Endothelial cell of umbilical vein (primary cell): ENCODE measurements around the gene ARMC7. TPM values are rescaled to one million over a fixed set of nuclear protein-coding genes. Genes with fewer than 3 reads are reported as not detected.

Source experiments
- BruUV-seq: library from RNA; stranded (reverse); fragments of 400-500 nt; replicated peaks from 2 replicates; lab custom pipeline; 2021; lab: Mats Ljungman, UMichigan
- CTCF ChIA-PET: fragments of 300-600, 350-600 bp; sonication (Branson Sonifier 250); formaldehyde crosslinking; loops from one replicate; lab custom pipeline; 2021; ENCODE audit warnings: antibody characterized with exemption, inconsistent platforms; lab: Charles Lee
- POLR2A ChIA-PET: fragments of 300-600, 350-600 bp; sonication (Branson Sonifier 250); formaldehyde crosslinking; loops from one replicate; lab custom pipeline; 2021; ENCODE audit warnings: antibody characterized with exemption, inconsistent platforms; lab: Charles Lee
- DNase-seq: peaks from one replicate; pipeline ENCODE4 v3.0.0-alpha.2; 2011; ENCODE audit warnings: low read depth, low spot score
- FAIRE-seq: peaks from 2 replicates; lab custom pipeline; 2011; peaks lifted over from hg19 to GRCh38; lab: Jason Lieb, UNC
- H2AFZ ChIP-seq: 2 replicates; pipeline ENCODE4 v1.6.0; 2012; ENCODE audit warnings: low read depth, low read length, control low read depth, inconsistent platforms
- H3K27ac ChIP-seq: 2 replicates; pipeline ENCODE4 v1.5.1; 2011; ENCODE audit warnings: low read depth, mild to moderate bottlenecking, control low read depth, low read length, moderate library complexity; ENCODE audit not compliant: insufficient read depth
- H3K27me3 ChIP-seq, 2 experiments: 2 replicates each; pipeline versions ENCODE4 v1.6.0 to v1.6.1; 2011; ENCODE audit warnings: low read length in 2 of 2, mixed read lengths in 1 of 2; ENCODE audit not compliant: control insufficient read depth in 2 of 2, insufficient read depth in 2 of 2
- H3K36me3 ChIP-seq, 2 experiments: 2 replicates in 1 of 2; 3 replicates in 1 of 2; pipeline ENCODE4 v1.5.1; 2011; ENCODE audit warnings: low read length in 2 of 2, mild to moderate bottlenecking in 1 of 2, moderate library complexity in 1 of 2; ENCODE audit not compliant: control insufficient read depth in 2 of 2, insufficient read depth in 2 of 2; ENCODE audit errors: extremely low read depth in 1 of 2
- H3K4me1 ChIP-seq: 3 replicates; pipeline ENCODE4 v1.5.1; 2011; ENCODE audit warnings: mild to moderate bottlenecking, low read length; ENCODE audit not compliant: control insufficient read depth, insufficient read depth; ENCODE audit errors: extremely low read depth
- H3K4me2 ChIP-seq: 2 replicates; pipeline ENCODE4 v1.6.1; 2011; ENCODE audit warnings: low read length, control low read depth, mixed read lengths; ENCODE audit not compliant: insufficient read depth
- H3K4me3 ChIP-seq, 3 experiments: fragments of 200-600 bp in 1 of 3; sonication (generic), shearing (Covaris generic) in 1 of 3; replicated peaks in 1 of 3; 2 replicates each; pipeline ENCODE4 v1.5.1; 2011 to 2016; ENCODE audit warnings: control low read depth in 3 of 3, low read length in 3 of 3, mild to moderate bottlenecking in 2 of 3, inconsistent platforms in 1 of 3, low read depth in 1 of 3, moderate library complexity in 1 of 3; ENCODE audit not compliant: insufficient read depth in 1 of 3
- H3K79me2 ChIP-seq: 2 replicates; pipeline ENCODE4 v1.6.0; 2012; ENCODE audit warnings: low read length, inconsistent platforms; ENCODE audit not compliant: control insufficient read depth, insufficient read depth
- H3K9ac ChIP-seq: replicated peaks from 2 replicates; pipeline ENCODE3; 2011; ENCODE audit warnings: low read length, control low read depth; ENCODE audit not compliant: insufficient read depth; ENCODE audit errors: extremely low read depth
- H3K9me1 ChIP-seq: replicated peaks from 3 replicates; pipeline ENCODE4 v1.6.0; 2011; ENCODE audit warnings: mild to moderate bottlenecking, low read length; ENCODE audit not compliant: control insufficient read depth, insufficient read depth; ENCODE audit errors: extremely low read depth
- H3K9me3 ChIP-seq: replicated peaks from 2 replicates; pipeline ENCODE4 v1.5.1; 2012; ENCODE audit warnings: low read length, inconsistent platforms; ENCODE audit not compliant: control insufficient read depth, insufficient read depth
- H4K20me1 ChIP-seq: replicated peaks from 2 replicates; pipeline ENCODE3; 2011; ENCODE audit warnings: mild to moderate bottlenecking, low read length; ENCODE audit not compliant: control insufficient read depth, insufficient read depth; ENCODE audit errors: extremely low read depth
- EZH2 ChIP-seq: IDR thresholded peaks from 2 replicates; pipeline ENCODE4 v1.6.1; 2012; ENCODE audit warnings: borderline replicate concordance, low read depth, mild to moderate bottlenecking, moderate library complexity, low read length, inconsistent platforms; ENCODE audit not compliant: severe bottlenecking
- GATA2 ChIP-seq: IDR thresholded peaks from 2 replicates; pipeline ENCODE4 v1.7.0; 2011; ENCODE audit warnings: low read depth, mild to moderate bottlenecking, moderate library complexity, mixed read lengths, low read length; ENCODE audit not compliant: insufficient read length, insufficient read depth
- JUN ChIP-seq: IDR thresholded peaks from 2 replicates; pipeline ENCODE4 v1.6.1; 2011; ENCODE audit warnings: borderline replicate concordance, low read depth; ENCODE audit not compliant: insufficient read length, insufficient read depth
- MYC ChIP-seq: IDR thresholded peaks from one replicate; pipeline ENCODE4 v1.6.1; 2011; ENCODE audit warnings: mild to moderate bottlenecking, low read depth, low read length
- POLR2A ChIP-seq: IDR thresholded peaks from 2 replicates; pipeline ENCODE4 v1.6.1; 2012; ENCODE audit warnings: low read depth, mild to moderate bottlenecking, control low read depth, low read length
- POLR2AphosphoS5 ChIP-seq: IDR thresholded peaks from 2 replicates; pipeline ENCODE4 v1.6.1; 2012; ENCODE audit warnings: low read depth, mild to moderate bottlenecking, control low read depth, low read length, moderate library complexity; ENCODE audit not compliant: insufficient read depth
- dilution Hi-C: fragments of 300-500 bp; cut with MboI; formaldehyde crosslinking; loops from one replicate; pipeline ENCODE4 v1.15.0; 2019; ENCODE audit warnings: low sequenced_read_pairs; ENCODE audit not compliant: extremely low pct_ligation_motif_present
- intact Hi-C: fragments of 100-400 bp; cut with micrococcal nuclease; formaldehyde crosslinking; loops from one replicate; pipeline ENCODE4 v1.10.0; 2022
- polyA plus RNA-seq, 4 experiments: library from polyadenylated mRNA; depleted of rRNA in 3 of 4; stranded (reverse) in 3 of 4; unstranded in 1 of 4; fragments of >200 nt; gene quantifications; 2 replicates each; pipeline versions ENCODE4 v1.2.1 to v1.2.3, GENCODE V29; 2011 to 2012; ENCODE audit warnings: missing spikeins in 1 of 4
- total RNA-seq: library from RNA; stranded (reverse); gene quantifications from 2 replicates; pipeline ENCODE4 v1.2.3, GENCODE V29; 2021
- TF ChIP-seq, protein P1 (sequence below): IDR thresholded peaks from 2 replicates; pipeline ENCODE4 v1.6.1; 2011; ENCODE audit not compliant: insufficient read depth, insufficient read length
- TF ChIP-seq, protein P2 (sequence below), 2 donors: IDR thresholded peaks; 1 replicate in 1 of 2; 2 replicates in 1 of 2; pipeline ENCODE4 v1.5.1; 2011; ENCODE audit warnings: low read length in 2 of 2, mild to moderate bottlenecking in 2 of 2, moderate library complexity in 2 of 2, control low read depth in 1 of 2, inconsistent platforms in 1 of 2, low read depth in 1 of 2; ENCODE audit not compliant: insufficient read depth in 1 of 2; ENCODE audit errors: extremely low read depth in 1 of 2

The ARMC7 gene
- total and polyA plus RNA-seq, 2 donors (not counting 3 experiments of a cell fraction or from before 2014, with no cell fraction given), result 11.8 to 15.7 TPM

DNA sequence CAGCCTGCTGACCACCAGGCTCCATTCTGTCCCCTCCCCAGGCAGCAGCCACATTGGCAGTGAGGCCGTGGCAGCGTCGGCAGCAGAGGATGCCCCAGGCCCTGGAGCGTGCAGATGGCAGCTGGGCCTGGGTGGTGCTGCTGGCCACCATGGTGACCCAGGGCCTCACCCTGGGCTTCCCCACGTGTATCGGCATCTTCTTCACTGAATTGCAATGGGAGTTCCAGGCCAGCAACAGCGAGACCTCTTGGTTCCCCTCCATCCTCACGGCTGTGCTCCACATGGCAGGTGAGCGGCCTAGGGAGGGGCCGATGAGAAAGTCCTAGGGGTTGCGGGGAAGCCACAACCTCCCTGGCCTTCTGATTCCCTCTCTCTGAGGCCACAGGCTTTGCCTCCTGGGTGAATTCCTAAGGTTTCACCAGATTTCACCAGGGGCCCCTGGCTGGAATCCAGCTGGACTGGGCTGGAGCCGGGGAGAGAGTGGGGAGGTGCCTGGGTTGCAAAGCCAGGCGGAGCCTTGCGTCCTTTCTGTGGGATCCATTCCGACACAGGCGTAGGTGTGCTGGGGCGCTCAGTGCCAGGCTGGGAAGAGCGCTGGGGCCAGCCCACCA lies 16.1 kb upstream of the ARMC7 start:
- Histone ChIP-seq H3K9me1 (no peaks in the 10 kb centered on the region), H3K79me2 (no peaks in the 10 kb centered on the region), H3K27me3 (no peaks in the 10 kb centered on the region), H4K20me1 (no peaks in the 10 kb centered on the region), H3K9me3 (no peaks in the 10 kb centered on the region), H3K4me3 (no peak overlapping the region), H3K4me2 (no peak overlapping the region), H3K36me3 (peaks cover 0 to 4% of the 10 kb centered on the region in 2 experiments), H2AFZ (no peak overlapping the region), H3K9ac (no peak overlapping the region), H3K27ac (no peak overlapping the region), H3K4me1 (peaks cover 24% of the 10 kb centered on the region)
- ChIA-PET POLR2A (no interaction called here), CTCF (interaction anchor here (1.2 to 4.4 kb wide), 3 partner anchors 12 to 33 kb away, joined by 4 to 46 read pairs (median 6); no protein-coding TSS in a partner anchor)
- FAIRE-seq, result no peak
- BruUV-seq, result no TSS peak
- TF ChIP-seq JUN (no peak), POLR2AphosphoS5 (no peak), GATA2 (no peak), MYC (no peak), EZH2 (no peak), POLR2A (no peak)
- TF ChIP-seq, protein P1, sequence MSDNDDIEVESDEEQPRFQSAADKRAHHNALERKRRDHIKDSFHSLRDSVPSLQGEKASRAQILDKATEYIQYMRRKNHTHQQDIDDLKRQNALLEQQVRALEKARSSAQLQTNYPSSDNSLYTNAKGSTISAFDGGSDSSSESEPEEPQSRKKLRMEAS, result no peak
- TF ChIP-seq, protein P2, sequence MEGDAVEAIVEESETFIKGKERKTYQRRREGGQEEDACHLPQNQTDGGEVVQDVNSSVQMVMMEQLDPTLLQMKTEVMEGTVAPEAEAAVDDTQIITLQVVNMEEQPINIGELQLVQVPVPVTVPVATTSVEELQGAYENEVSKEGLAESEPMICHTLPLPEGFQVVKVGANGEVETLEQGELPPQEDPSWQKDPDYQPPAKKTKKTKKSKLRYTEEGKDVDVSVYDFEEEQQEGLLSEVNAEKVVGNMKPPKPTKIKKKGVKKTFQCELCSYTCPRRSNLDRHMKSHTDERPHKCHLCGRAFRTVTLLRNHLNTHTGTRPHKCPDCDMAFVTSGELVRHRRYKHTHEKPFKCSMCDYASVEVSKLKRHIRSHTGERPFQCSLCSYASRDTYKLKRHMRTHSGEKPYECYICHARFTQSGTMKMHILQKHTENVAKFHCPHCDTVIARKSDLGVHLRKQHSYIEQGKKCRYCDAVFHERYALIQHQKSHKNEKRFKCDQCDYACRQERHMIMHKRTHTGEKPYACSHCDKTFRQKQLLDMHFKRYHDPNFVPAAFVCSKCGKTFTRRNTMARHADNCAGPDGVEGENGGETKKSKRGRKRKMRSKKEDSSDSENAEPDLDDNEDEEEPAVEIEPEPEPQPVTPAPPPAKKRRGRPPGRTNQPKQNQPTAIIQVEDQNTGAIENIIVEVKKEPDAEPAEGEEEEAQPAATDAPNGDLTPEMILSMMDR (IDR thresholded peaks at IDR 0.05; ENCODE audit: extremely low read depth in 1 of 2, insufficient read depth in 1 of 2, low read depth in 1 of 2, low read length in 2 of 2), result no peak
- DNase-seq, result no peak
- dilution Hi-C loops (no loop called here), intact Hi-C loops (no loop called here)
